Loucy (cell line): ENCODE measurements around the gene CCT7.

ENCODE experiments used
- H2AFZ ChIP-seq: fragments of 200-600 bp; sonication (generic); 2 replicates; pipeline ENCODE4 v1.6.0; 2016; ENCODE audit warnings: antibody characterized with exemption, mild to moderate bottlenecking, low read length, moderate library complexity
- H3F3A ChIP-seq: fragments of 200-600 bp; 2 replicates; pipeline ENCODE4 v1.6.0; 2016; ENCODE audit warnings: antibody characterized with exemption, low read depth, mild to moderate bottlenecking
- H3K27me3 ChIP-seq: fragments of 200-600 bp; sonication (generic); 2 replicates; pipeline ENCODE4 v1.6.1; 2014; ENCODE audit warnings: low read length, mild to moderate bottlenecking; ENCODE audit not compliant: insufficient read depth, poor library complexity, severe bottlenecking
- H3K36me3 ChIP-seq: fragments of 200-600 bp; sonication (generic); 2 replicates; pipeline ENCODE4 v1.6.1; 2016; ENCODE audit warnings: low read length; ENCODE audit not compliant: insufficient read depth
- H3K4me1 ChIP-seq: fragments of 200-600 bp; sonication (generic); 2 replicates; pipeline ENCODE4 v1.5.1; 2014; ENCODE audit warnings: low read length, mild to moderate bottlenecking; ENCODE audit not compliant: insufficient read depth, poor library complexity, severe bottlenecking
- H3K4me2 ChIP-seq: fragments of 200-600 bp; sonication (generic); 2 replicates; pipeline ENCODE4 v1.6.0; 2014; ENCODE audit warnings: antibody characterized with exemption, low read length, low read depth, mild to moderate bottlenecking; ENCODE audit not compliant: poor library complexity, severe bottlenecking
- H3K4me3 ChIP-seq: fragments of 200-600 bp; sonication (generic); 2 replicates; pipeline ENCODE4 v1.5.1; 2014; ENCODE audit warnings: low read length, mild to moderate bottlenecking, mixed read lengths; ENCODE audit not compliant: poor library complexity, severe bottlenecking
- H3K79me2 ChIP-seq: fragments of 200-600 bp; sonication (generic); 2 replicates; pipeline ENCODE4 v1.6.1; 2014; ENCODE audit warnings: low read length; ENCODE audit not compliant: insufficient read depth
- H3K9ac ChIP-seq: fragments of 200-600 bp; sonication (generic); 2 replicates; pipeline ENCODE4 v1.6.0; 2014; ENCODE audit warnings: mild to moderate bottlenecking, low read depth, low read length, moderate library complexity; ENCODE audit not compliant: poor library complexity, severe bottlenecking
- H3K9me2 ChIP-seq: fragments of 200-600 bp; sonication (generic); replicated peaks from 2 replicates; pipeline ENCODE4 v1.6.1; 2016; ENCODE audit warnings: low read depth, low read length, mixed read lengths
- H3K9me3 ChIP-seq: fragments of 200-600 bp; sonication (generic); 2 replicates; pipeline ENCODE4 v1.6.1; 2014; ENCODE audit warnings: mild to moderate bottlenecking, antibody characterized with exemption, low read length, low read depth; ENCODE audit not compliant: insufficient read depth
- H4K20me1 ChIP-seq: fragments of 200-600 bp; sonication (generic); 2 replicates; pipeline ENCODE4 v1.6.0; 2014; ENCODE audit warnings: antibody characterized with exemption, low read length, mild to moderate bottlenecking; ENCODE audit not compliant: insufficient read depth, poor library complexity, severe bottlenecking
- CTCF ChIP-seq: fragments of 200-600 bp; sonication (generic); conservative IDR thresholded peaks from 2 replicates; pipeline ENCODE4 v1.5.1; 2014; ENCODE audit warnings: mild to moderate bottlenecking, antibody characterized with exemption, low read length
- EZH2phosphoT487 ChIP-seq: fragments of 200-600 bp; IDR thresholded peaks from 2 replicates; pipeline ENCODE4 v1.6.1; 2018; ENCODE audit warnings: antibody characterized with exemption, mild to moderate bottlenecking, moderate library complexity, borderline replicate concordance

Gene CCT7

DNA sequence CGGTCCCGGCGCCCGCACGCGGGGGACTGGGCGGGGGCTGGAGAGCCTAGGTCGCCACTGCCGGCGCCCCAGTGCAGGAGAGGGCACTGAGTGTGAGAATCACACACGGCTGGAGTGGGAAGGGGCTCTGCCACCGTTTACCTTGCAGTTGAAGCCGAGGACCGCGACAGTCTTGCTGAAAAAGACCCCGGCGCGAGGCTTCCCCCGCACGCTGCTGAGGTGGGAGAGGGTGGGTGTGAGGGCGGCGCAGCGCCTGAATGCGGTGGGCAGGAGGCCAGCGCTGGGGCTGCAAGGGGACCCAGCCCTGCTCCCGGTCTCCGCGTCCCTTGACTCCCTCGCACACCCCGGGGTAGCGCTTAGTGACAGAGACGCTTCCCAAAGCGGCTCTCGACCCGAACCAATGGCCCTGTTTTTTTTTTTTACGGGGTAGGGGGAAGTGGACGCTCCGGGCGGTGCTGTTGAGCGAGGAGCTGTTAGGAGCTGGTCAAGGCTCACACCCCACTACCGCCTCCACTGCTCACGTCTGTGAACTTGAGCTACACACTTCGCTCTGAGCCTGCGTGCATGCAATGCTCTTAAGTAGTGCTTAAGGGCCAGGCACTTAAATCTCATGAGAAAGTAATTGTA lies 30.9 kb upstream of the CCT7 start:
- Histone ChIP-seq H3K36me3 (no peaks in the 10 kb centered on the region), H3K27me3 (no peaks in the 10 kb centered on the region), H3K9me3 (no peaks in the 10 kb centered on the region), H3K4me2 (no peak overlapping the region), H3F3A (no peaks in the 10 kb centered on the region), H2AFZ (no peak overlapping the region), H4K20me1 (no peaks in the 10 kb centered on the region), H3K9ac (no peak overlapping the region), H3K4me1 (no peaks in the 10 kb centered on the region), H3K9me2 (no peaks in the 10 kb centered on the region), H3K4me3 (no peak overlapping the region), H3K79me2 (no peaks in the 10 kb centered on the region)
- no peak for TF ChIP-seq EZH2phosphoT487
- no peak for TF ChIP-seq CTCF

DNA sequence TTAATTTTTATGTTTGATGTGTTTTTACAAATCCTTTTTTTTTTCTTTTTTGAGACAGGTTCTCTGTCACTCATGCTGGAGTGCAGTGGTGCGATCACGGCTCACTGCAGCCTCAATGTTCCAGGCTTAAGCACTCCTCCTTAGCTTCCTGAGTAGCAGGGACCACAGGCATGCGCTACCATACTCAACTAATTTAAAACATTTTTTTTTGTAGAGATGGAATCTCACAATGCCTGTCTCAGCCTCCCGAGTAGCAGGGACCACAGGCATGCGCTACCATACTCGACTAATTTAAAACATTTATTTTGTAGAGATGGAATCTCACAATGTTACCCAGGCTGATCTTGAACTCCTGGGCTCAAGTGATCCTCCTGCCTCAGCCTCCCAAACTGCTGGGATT lies 28.5 kb upstream of the CCT7 start:
- H3K9ac ChIP-seq, result no peak overlapping the region
- H3K4me1 ChIP-seq, result no peaks in the 10 kb centered on the region
- no peak overlapping the region for H2AFZ ChIP-seq
- no peaks in the 10 kb centered on the region for H3K79me2 ChIP-seq
- H3K36me3 ChIP-seq, result no peaks in the 10 kb centered on the region
- no peak overlapping the region for H3K4me2 ChIP-seq
- H3K9me3 ChIP-seq, result no peaks in the 10 kb centered on the region
- H3K9me2 ChIP-seq, result no peaks in the 10 kb centered on the region
- H3K4me3 ChIP-seq, result no peak overlapping the region
- TF ChIP-seq CTCF (no peak), EZH2phosphoT487 (no peak)
- H3K27me3 ChIP-seq, result no peaks in the 10 kb centered on the region
- H3F3A ChIP-seq, result no peaks in the 10 kb centered on the region
- no peaks in the 10 kb centered on the region for H4K20me1 ChIP-seq

GRCh38 chr2:73208258-73208657 lies 25.9 kb upstream of the CCT7 start:
- Histone ChIP-seq H3K9me3 (no peaks in the 10 kb centered on the region), H3K4me3 (no peak overlapping the region), H3K27me3 (no peaks in the 10 kb centered on the region), H3K4me1 (peaks cover 11% of the 10 kb centered on the region), H3K9me2 (no peaks in the 10 kb centered on the region), H3K4me2 (no peak overlapping the region), H3F3A (no peaks in the 10 kb centered on the region), H3K9ac (no peak overlapping the region), H4K20me1 (no peaks in the 10 kb centered on the region), H2AFZ (no peak overlapping the region), H3K36me3 (no peaks in the 10 kb centered on the region), H3K79me2 (peaks cover 6% of the 10 kb centered on the region; the same call in 1 of the 2 replicates)
- TF ChIP-seq EZH2phosphoT487, result no peak
- TF ChIP-seq CTCF, result no peak
